ENCODE measurements around the gene TIAM1.

The TIAM1 gene

GRCh38 chr21:31184459-31184858 lies 159.6 kb downstream of the TIAM1 start:
- in situ Hi-C loops (cut with MboI; ENCODE audit: low sequenced_read_pairs): no loop called here

GRCh38 chr21:31182231-31183140 lies 161.6 kb downstream of the TIAM1 start:
- in situ Hi-C loops (cut with MboI; ENCODE audit: low sequenced_read_pairs): no loop called here

- in situ Hi-C loops (cut with MboI; ENCODE audit: low sequenced_read_pairs): no loop called here
These were observed 162.8 kb downstream of the TIAM1 start for GRCh38 chr21:31181082-31181750.

DNA sequence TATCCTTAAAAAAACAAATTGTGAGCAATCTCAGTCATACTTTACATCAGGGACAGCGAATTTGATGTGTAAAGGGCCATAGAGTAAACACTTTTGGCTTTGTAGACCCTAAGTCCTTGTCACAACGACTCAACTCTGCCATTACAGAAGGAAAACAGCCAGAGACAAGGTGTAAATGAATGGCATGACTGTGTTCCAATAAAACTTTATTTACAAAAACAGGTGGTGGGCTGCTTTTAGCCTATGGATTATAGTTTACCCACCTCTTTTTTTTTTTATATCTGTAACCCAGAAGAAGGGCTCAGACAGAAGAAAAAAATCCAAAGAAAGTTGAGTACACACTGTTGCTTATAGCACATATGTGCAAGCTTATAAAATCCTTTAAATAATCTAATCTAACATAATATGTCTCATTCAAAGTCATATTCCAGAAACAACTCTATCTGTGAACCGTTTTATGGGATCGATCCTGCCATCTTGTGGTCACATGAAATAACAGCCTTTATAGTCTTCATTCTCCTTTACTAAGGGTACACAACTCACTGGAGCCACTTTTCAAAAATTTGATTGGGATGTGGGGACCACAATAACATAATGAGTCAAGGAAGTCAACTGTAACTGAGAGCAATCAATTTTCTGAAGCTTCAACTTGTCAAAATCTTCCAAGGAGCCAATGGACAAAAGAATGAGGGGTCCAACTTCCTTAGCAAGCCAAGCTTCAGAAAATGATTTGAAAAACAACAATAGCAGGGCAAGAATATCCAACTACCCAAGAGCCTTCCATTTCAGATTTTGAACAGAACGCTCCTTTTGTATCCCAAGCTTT lies 163.6 kb downstream of the TIAM1 start:
- in situ Hi-C loops (cut with MboI; ENCODE audit: low sequenced_read_pairs): no loop called here

DNA sequence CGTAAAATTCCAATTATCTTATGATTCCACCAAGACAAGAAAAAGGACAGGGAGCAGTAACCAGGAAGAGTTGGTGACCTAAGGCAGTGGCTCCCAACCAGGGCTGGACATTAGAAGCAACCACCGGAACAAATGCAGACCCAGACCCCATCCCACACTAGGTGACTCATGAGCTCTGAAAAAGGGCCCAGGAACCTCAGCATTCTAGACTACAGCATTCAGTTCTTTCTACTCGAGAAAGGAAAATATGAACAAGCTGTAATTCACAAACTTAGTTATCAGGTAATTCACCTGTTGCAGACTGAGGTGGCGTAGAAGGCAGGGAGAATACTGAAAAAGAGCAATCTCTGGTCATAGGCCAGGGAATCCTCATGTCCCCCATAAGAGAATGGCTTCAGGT lies 167.3 kb downstream of the TIAM1 start:
- in situ Hi-C loops (cut with MboI; ENCODE audit: low sequenced_read_pairs): no loop called here

DNA sequence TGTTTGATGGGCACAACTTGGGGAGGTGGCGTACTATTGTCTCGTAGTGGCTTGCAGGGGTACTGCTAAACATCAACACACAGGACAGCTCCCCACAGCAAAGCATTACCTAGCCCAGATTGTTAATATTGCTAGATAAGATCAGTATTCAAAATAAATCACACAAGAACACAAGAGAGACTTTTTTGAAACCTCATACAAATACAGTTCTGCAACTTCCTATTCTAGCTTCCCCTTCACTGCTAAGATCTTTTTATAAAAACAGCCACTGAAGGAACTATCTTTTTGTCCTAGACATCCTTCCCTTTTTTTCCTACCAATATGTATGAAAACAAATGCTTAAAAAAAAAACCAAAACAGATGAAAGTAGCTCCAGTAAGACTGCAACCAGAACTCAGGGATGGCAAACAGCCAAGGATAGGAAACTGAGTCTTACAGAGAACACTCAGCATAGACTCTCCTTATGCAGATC lies 167.9 kb downstream of the TIAM1 start:
- in situ Hi-C loops (cut with MboI; ENCODE audit: low sequenced_read_pairs): no loop called here

DNA sequence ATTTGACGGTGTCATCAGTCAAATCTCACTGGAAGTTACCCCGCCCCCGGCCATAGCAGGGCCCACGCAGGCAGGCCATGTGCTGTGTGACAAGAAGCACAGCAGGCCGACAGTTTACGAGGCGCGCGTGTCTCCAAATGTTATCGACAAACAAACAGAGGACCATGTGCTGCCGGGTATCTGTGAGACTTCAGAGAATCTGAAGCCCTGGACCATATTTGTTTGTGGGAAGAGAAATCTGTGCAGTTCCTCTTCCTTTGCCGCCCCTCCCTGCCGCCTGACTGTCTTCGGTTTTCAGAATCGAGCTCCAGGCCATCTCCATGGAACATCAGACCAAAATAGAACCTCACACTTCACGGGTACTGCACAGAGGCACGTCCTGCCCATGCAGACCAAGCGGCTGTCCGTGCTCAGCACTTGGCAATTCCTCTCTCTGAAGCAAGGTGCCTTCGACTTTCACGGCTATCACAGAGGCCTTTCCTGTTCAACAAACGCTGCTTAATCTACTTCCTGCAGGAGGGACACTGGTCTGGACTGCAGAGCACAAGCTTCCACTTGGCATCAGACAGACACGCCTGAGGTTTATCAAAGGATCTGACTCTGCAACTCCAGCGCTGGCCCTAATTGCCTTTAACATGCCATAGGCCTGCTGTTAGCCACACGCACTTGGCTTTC lies 170.0 kb downstream of the TIAM1 start:
- in situ Hi-C loops (cut with MboI; ENCODE audit: low sequenced_read_pairs): no loop called here

- in situ Hi-C loops (cut with MboI; ENCODE audit: low sequenced_read_pairs): no loop called here
These were observed 171.7 kb downstream of the TIAM1 start for GRCh38 chr21:31172328-31172727.

GRCh38 chr21:31164713-31165694 lies 179.1 kb downstream of the TIAM1 start:
- in situ Hi-C loops (cut with MboI; ENCODE audit: low sequenced_read_pairs): no loop called here

- in situ Hi-C loops (cut with MboI; ENCODE audit: low sequenced_read_pairs): no loop called here
These were observed 181.2 kb downstream of the TIAM1 start for GRCh38 chr21:31162827-31163226.

DNA sequence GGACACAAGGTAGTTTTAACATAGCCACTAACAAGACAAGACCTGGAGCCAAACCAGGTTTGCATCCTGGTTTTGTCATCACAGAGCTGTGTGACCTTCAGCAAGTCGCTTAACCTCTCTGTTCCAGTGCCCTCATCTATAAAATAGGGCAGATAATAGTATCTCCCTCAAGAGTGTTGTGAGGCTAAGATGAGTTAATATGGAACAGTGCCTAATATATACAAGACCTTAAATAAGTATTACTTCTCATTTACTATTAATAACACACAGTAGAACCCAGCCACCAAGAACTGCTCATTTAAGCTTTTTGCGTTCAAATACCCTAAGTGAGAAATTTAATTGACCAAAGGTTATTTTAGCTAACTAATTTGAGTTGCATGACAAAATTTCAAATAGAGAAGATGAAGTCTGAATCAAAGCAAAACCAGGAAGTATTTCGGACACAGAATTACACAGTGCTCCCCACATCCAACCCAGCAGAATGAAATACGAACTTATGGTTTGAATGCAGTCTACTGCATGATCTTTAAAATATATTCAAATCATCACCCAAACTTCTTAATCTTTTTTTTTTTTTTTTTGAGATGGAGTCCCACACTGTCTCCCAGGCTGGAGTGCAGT lies 181.9 kb downstream of the TIAM1 start:
- in situ Hi-C loops (cut with MboI; ENCODE audit: low sequenced_read_pairs): no loop called here

DNA sequence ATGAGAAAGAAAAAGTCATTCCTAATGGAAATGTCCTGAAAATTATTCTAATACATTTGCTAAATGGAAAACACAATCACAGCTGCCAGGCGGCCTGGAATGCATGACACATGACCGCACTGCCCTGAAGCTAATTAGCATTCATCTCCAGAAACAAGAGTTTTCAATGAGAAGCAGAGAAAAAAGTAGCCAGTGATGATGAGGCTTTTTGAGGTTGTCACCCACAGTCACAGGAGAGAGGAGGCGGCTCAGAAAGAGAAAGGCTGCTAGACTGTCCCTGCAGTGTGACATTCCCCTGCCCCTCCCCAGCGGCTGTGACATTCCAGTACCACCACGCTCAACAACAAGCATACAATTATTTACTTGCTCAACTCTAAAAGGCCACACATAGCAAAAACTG lies 182.9 kb downstream of the TIAM1 start:
- in situ Hi-C loops (cut with MboI; ENCODE audit: low sequenced_read_pairs): no loop called here

- in situ Hi-C loops (cut with MboI; ENCODE audit: low sequenced_read_pairs): no loop called here
These were observed 184.3 kb downstream of the TIAM1 start for GRCh38 chr21:31159808-31160207.

DNA sequence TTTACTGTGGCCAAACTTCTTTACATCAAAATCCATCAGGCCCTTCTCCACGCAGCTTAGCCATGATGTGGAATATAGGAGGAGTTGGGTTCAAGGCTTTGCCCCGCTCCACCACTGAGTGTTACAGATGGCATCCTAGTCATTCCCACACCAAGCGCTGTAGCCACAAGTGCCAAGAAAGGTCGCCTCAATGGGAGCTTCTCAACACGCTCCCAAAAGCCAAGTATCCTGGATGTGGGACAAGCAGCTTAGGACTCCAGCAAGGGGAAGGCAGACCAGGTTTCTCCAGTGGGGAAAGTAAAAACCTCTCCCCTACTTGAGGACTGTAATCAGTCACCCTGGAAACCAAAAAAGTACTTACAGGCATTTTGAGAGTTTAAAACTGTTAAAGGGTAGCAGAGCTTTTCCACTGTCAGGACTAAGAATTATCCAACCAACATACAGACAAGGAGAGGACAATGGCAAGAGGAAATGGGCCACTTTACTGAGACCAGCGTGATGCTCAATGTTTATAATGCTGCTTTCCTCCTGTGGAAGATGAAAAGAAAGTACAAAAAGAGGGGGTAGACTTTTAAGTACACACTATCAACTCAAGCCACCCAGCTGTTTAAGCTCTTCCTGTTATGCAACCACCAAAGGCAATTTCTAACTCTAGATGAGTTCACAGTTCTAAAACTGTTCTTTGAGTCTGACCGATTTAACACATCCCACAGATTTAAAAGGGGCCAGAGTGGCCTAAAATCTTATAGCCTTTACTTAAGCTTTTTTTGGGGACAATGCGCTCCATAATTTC lies 185.1 kb downstream of the TIAM1 start:
- in situ Hi-C loops (cut with MboI; ENCODE audit: low sequenced_read_pairs): no loop called here

GRCh38 chr21:31157756-31158155 lies 186.3 kb downstream of the TIAM1 start:
- in situ Hi-C loops (cut with MboI; ENCODE audit: low sequenced_read_pairs): no loop called here

DNA sequence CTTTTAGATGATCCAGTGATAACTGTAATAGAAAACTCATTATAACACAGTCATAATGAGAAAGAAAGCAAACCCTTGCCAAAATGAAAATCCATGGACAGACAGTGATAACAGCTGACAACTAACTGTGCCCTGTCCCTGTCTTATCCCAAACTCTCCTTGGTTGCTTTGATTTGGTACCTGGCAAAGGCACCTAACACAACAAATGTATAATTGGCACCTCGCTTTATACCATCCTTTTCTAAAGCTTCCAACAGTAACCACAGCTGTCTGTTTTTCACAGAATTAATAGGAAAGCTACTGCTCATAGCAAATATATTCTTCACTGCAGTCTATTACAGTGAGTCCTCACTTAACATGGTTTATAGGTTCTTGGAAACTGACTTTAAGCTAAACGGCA lies 187.4 kb downstream of the TIAM1 start:
- in situ Hi-C loops (cut with MboI; ENCODE audit: low sequenced_read_pairs): no loop called here

DNA sequence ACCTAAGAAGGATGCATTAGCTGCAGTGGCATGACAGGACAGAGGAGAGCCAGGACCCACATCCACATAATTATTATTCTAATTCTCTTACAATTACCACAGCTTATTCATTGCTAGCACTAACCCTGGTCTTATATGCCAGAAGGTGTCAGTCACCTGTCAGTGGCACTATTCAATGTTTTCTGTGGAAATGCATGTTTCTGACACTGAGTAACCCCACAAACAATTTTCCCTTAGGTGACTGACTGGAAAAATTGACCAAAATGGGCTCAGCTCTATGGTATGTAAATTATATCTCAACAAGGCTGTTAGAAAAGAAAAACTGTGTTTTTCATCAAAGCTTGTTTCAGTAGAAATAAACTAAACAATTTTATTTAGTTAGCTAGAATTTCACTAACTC lies 187.9 kb downstream of the TIAM1 start:
- in situ Hi-C loops (cut with MboI; ENCODE audit: low sequenced_read_pairs): no loop called here

Measured in hTERT RPE-1 (cell line).